GM19463 (cell line): ENCODE measurements around the gene ZRANB2.

Experiments
- ATAC-seq: cut with Tn5 transposase; IDR thresholded peaks from one replicate; pipeline ENCODE4 v1.9.1; 2021; ENCODE audit warnings: mild to moderate bottlenecking, moderate library complexity; ENCODE audit not compliant: unreplicated experiment

The ZRANB2 gene

DNA sequence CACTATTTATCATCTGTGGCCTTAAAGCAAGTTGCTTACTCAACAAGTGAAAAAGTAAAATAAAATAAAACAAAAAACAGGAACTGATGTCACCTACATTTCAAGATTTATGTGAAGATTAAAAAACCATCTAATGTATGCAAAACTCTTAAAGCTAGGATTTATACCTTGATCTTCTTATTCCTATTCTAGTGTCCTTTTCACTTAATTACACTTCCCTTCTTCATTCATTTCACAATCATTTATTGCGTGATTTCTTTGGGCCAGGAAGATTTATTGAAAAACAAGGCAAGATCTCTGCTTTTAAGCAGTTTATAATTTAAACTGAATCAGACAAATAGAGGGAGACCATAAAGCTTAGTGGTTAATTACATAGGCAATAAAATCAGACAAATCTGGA is 51.9 kb downstream of the ZRANB2 start:
- ATAC-seq = no peak

DNA sequence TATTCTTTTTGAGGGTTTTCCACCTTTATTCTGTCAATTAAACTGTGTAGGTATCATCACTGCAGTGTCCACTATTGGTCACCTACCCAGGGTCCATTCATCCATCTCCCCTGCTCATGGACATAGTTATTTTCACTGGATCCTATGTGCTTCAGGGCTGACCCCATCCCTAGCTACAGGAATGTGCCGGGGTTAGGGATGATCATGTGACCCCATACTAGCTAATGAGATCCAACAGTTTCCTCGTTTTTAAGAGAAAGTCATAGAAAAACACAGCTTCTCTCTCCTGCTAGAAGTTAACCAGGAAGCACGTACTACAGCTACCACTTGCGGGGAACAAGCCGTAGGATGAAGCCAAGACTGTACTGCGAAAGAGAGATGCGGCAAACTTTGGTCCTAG is 52.8 kb downstream of the ZRANB2 start:
- ATAC-seq = no peak

- ATAC-seq = no peak
These were observed 54.7 kb downstream of the ZRANB2 start for GRCh38 chr1:71026093-71026492.

GRCh38 chr1:71023515-71023914 is 57.3 kb downstream of the ZRANB2 start:
- no peak for ATAC-seq

GRCh38 chr1:71019233-71019969 is 61.4 kb downstream of the ZRANB2 start:
- no peak for ATAC-seq

- ATAC-seq = no peak
These were observed 62.0 kb downstream of the ZRANB2 start for GRCh38 chr1:71018791-71019190.

DNA sequence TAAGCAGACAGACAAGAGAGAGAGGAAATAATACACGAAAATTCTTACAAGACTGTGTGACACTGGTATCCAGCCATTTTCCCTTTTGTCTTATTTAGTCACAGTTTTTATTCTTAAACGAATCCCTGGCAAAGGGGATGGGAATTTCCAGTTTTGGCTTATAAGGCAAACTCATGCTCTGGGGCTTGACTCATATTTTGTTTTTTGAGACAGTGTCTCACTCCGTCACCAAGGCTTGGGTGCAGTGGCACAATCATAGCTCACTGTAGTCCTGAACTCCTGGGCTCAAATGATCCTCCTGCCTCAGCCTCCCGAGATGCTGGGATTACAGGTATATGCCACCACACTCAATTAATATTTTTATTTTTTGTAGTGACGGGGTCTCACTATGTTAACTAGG is 65.1 kb downstream of the ZRANB2 start:
- no peak for ATAC-seq

DNA sequence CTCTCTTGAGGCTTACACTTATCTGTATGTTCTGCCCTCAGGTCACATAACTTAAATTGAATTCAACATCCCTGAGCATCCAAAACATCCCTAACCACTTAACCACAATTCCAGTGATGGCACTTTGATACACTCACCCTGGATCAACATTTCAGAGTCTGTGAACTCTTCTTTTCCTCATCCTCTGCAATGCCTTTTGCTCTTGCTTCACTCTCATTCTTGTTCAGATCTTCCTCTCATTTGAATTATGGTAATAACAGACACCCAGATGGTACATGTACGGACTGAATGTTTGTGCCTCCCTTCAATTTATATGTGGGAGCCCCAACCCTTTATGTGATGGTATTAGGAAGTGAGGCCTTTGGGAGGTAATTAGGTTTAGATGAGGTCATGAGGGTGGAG is 66.7 kb downstream of the ZRANB2 start:
- ATAC-seq = no peak
